Measurements from ENCODE around the gene MGST2.

- TF ChIP-seq POLR2A (IDR thresholded peaks at IDR 0.05; ENCODE audit: low read depth, low read length) (no peak), POLR2AphosphoS5 (IDR thresholded peaks at IDR 0.05; ENCODE audit: low read depth, low read length) (no peak), TAF1 (IDR thresholded peaks at IDR 0.05; ENCODE audit: low read depth, low read length) (no peak), PAX5 (IDR thresholded peaks at IDR 0.05; ENCODE audit: insufficient read depth, low read length, severe bottlenecking) (no peak), SPI1 (IDR thresholded peaks at IDR 0.05; ENCODE audit: low read depth, low read length) (no peak), POU2F2 (IDR thresholded peaks at IDR 0.05; ENCODE audit: low read depth, low read length) (no peak)
Measured at GRCh38 chr4:139743027-139743426, 77.4 kb downstream of the MGST2 start.
